ENCODE data around the gene LTC4S. TPM values are rescaled to one million over a fixed set of nuclear protein-coding genes. Genes with fewer than 3 reads are reported as not detected.

Gene LTC4S
- total and polyA plus RNA-seq, 9 of the 15 experiments (the other 6 are each of a cell fraction or from before 2014, with no cell fraction given): 0.17 to 0.77 (median 0.75) TPM; not detected in 6

GRCh38 chr5:179818746-179819295 is 25.0 kb downstream of the LTC4S start (continued):
- TF ChIP-seq, protein P1, sequence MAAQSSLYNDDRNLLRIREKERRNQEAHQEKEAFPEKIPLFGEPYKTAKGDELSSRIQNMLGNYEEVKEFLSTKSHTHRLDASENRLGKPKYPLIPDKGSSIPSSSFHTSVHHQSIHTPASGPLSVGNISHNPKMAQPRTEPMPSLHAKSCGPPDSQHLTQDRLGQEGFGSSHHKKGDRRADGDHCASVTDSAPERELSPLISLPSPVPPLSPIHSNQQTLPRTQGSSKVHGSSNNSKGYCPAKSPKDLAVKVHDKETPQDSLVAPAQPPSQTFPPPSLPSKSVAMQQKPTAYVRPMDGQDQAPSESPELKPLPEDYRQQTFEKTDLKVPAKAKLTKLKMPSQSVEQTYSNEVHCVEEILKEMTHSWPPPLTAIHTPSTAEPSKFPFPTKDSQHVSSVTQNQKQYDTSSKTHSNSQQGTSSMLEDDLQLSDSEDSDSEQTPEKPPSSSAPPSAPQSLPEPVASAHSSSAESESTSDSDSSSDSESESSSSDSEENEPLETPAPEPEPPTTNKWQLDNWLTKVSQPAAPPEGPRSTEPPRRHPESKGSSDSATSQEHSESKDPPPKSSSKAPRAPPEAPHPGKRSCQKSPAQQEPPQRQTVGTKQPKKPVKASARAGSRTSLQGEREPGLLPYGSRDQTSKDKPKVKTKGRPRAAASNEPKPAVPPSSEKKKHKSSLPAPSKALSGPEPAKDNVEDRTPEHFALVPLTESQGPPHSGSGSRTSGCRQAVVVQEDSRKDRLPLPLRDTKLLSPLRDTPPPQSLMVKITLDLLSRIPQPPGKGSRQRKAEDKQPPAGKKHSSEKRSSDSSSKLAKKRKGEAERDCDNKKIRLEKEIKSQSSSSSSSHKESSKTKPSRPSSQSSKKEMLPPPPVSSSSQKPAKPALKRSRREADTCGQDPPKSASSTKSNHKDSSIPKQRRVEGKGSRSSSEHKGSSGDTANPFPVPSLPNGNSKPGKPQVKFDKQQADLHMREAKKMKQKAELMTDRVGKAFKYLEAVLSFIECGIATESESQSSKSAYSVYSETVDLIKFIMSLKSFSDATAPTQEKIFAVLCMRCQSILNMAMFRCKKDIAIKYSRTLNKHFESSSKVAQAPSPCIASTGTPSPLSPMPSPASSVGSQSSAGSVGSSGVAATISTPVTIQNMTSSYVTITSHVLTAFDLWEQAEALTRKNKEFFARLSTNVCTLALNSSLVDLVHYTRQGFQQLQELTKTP (IDR thresholded peaks at IDR 0.05; ENCODE audit: low read depth in 1 of 2, partially characterized antibody in 2 of 2): peak in 1 of 2 experiments; percentile 89
- TF ChIP-seq ETS2 (tag; IDR thresholded peaks at IDR 0.05; ENCODE audit: borderline replicate concordance, poor library complexity, severe bottlenecking) (no peak), POLR2AphosphoS2 (IDR thresholded peaks at IDR 0.05; ENCODE audit: low read length) (no peak; the same call in 1 of the 2 replicates), GMEB1 (CRISPR knock-in tag; IDR thresholded peaks at IDR 0.05) (no peak), TCF7 (IDR thresholded peaks at IDR 0.05; ENCODE audit: borderline replicate concordance) (0 out of 2 replicates have a peak, but pooled peaks have one; percentile 44), SMARCB1 (IDR thresholded peaks at IDR 0.05; ENCODE audit: insufficient read length, low read depth) (no peak), ZNF217 (CRISPR knock-in tag; IDR thresholded peaks at IDR 0.05) (no peak), CHAMP1 (IDR thresholded peaks at IDR 0.05) (no peak), HINFP (tag; conservative IDR thresholded peaks at IDR 0.05; ENCODE audit: low read depth) (no peak), TEAD4 (IDR thresholded peaks at IDR 0.05; ENCODE audit: low read length) (no peak), TEAD4 (CRISPR knock-in tag; IDR thresholded peaks at IDR 0.05; ENCODE audit: borderline replicate concordance) (no peak), ARHGAP35 (IDR thresholded peaks at IDR 0.05; ENCODE audit: partially characterized antibody) (no peak), NR3C1 (CRISPR knock-in tag; IDR thresholded peaks at IDR 0.05) (no peak), HDAC2 (IDR thresholded peaks at IDR 0.05) (no peak; the same call in 1 of the 2 replicates), ETV6 (IDR thresholded peaks at IDR 0.05; ENCODE audit: borderline replicate concordance in 1 of 2, low read depth in 2 of 2, low read length in 1 of 2) (no peak), ETV6 (CRISPR knock-in tag; IDR thresholded peaks at IDR 0.05; ENCODE audit: borderline replicate concordance) (no peak), TEAD2 (tag; IDR thresholded peaks at IDR 0.05) (no peak), L3MBTL2 (IDR thresholded peaks at IDR 0.05) (no peak), PHTF2 (CRISPR knock-in tag; IDR thresholded peaks at IDR 0.05) (no peak), KLF10 (CRISPR knock-in tag; IDR thresholded peaks at IDR 0.05) (no peak)

Data from K562 (cell line).